ENCODE data around the gene LIN37.

LIN37 gene

DNA sequence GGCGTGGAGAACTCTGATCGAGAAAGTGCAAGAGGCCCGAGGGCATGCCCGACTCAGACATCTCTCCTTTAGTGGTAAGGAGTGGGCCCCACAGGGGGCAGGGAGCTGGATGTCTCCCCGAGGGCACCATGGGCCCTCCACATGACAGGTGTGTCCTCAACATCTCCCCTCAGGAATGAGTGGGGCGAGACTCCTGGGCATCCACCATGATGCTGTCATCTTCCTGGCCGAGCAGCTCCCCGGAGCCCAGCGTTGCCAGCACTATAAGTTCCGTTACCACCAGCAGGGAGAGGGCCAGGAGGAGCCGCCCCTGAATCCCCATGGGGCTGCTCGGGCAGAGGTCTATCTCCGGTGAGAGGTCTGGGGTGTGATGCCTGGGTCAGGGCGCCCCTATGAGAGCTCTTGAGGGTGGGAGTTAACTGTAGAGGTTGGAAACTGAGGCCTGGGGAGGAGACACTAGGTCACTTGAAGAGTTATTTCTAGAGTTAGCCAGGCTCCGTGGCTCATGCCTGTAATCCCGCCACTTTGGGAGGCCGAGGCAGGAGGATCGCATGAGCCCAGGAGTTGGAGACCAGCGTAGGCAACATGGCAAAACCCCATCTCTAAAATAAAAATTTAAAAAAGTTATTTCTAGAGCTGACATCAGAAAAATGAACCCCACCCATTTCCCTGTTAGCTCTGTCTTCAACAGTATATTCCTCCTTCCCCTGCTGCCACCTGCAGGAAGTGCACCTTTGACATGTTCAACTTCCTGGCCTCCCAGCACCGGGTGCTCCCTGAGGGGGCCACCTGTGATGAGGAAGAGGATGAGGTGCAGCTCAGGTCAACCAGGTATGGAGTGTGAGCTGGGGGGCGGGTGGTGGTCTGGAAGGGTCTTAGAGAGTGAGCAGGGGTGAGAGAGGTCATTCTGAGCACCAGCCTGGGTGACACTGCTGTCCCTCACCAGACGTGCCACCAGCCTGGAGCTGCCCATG lies 11.2 kb upstream of the LIN37 start:
- WGBS, result 96% methylated on average over 21 of the region's 22 CpGs
- H2BK15ac ChIP-seq (ENCODE audit: low read depth, poor library complexity, severe bottlenecking), result no peak overlapping the region
- DNase-seq, result no peak

DNA sequence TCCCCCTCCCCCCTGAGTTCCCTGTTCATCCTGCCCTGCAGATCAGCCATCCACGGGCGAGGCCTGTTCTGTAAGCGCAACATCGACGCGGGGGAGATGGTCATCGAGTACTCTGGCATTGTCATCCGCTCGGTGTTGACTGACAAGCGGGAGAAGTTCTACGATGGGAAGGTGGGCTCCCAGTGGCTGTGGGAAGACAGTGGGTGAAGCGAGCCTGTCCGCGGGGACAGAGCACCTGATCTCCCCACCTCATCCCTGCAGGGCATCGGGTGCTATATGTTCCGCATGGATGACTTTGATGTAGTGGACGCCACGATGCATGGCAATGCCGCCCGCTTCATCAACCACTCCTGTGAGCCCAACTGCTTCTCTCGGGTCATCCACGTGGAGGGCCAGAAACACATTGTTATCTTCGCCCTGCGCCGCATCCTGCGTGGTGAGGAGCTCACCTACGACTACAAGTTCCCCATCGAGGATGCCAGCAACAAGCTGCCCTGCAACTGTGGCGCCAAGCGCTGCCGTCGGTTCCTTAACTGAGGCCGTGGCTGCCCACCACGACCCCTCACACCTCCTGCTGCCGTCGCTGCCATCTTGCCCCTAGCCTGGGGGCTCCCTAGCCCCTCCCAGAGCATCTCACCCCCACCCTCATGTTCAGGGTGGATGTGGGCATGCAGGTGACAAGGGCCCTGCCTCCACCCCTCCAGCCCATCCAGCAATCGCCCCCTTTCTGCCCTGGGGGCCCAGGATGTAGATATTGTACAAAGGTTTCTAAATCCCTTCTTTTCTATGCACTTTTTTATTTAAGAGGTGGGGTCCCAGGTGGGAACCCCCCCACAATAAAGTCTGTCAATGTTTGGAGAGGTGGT lies 10.1 kb upstream of the LIN37 start:
- Histone ChIP-seq H3K4me3 (ENCODE audit: insufficient read depth in 1 of 2, low read depth in 1 of 2, low read length in 2 of 2) (no peak overlapping the region), H3K9me3 (ENCODE audit: control insufficient read depth, low read length) (no peaks in the 10 kb centered on the region), H3K27me3 (ENCODE audit: control insufficient read depth in 1 of 2, insufficient read depth in 1 of 2, low read length in 2 of 2) (no peaks in the 10 kb centered on the region), H2BK5ac (ENCODE audit: low read depth, low read length, poor library complexity, severe bottlenecking) (no peak overlapping the region), H3K36me3 (ENCODE audit: control insufficient read depth in 1 of 2, insufficient read depth in 2 of 2, low read depth in 1 of 2, low read length in 2 of 2) (peaks cover 70 to 72% of the 10 kb centered on the region in 2 experiments), H3K27ac (ENCODE audit: low read length, poor library complexity, severe bottlenecking) (no peak overlapping the region), H3K9ac (ENCODE audit: low read length) (no peak overlapping the region), H3K4me1 (ENCODE audit: control insufficient read depth, insufficient read depth, low read depth, low read length) (peaks cover 12% of the 10 kb centered on the region), H2AK5ac (ENCODE audit: low read length, severe bottlenecking) (no peak overlapping the region), H3K23ac (ENCODE audit: low read length in 2 of 2) (no peak overlapping the region), H2AFZ (ENCODE audit: low read depth, low read length) (no peak overlapping the region), H3K14ac (ENCODE audit: low read length in 2 of 2) (no peak overlapping the region), H3K79me1 (replicated peaks; ENCODE audit: low read length, poor library complexity, severe bottlenecking) (peaks cover 28% of the 10 kb centered on the region), H2BK12ac (ENCODE audit: low read length in 2 of 2) (no peak overlapping the region), H4K8ac (ENCODE audit: low read length) (no peak overlapping the region), H2BK15ac (ENCODE audit: low read depth, poor library complexity, severe bottlenecking) (no peak overlapping the region), H3K4ac (ENCODE audit: low read depth in 1 of 2, low read length in 2 of 2) (no peak overlapping the region), H3K4me2 (ENCODE audit: low read length, poor library complexity, severe bottlenecking) (no peak overlapping the region), H2BK120ac (ENCODE audit: low read depth, low read length) (no peak overlapping the region), H4K91ac (ENCODE audit: low read length) (no peak overlapping the region), H3K18ac (ENCODE audit: low read depth in 1 of 2, low read length in 2 of 2) (no peak overlapping the region)
- WGBS, result 96% methylated on average over 36 of the region's 37 CpGs
- no peak for DNase-seq

More for the DNA sequence above, 11.2 kb upstream of the LIN37 start:
- Histone ChIP-seq H3K79me1 (replicated peaks; ENCODE audit: low read length, poor library complexity, severe bottlenecking) (peaks cover 29% of the 10 kb centered on the region), H3K4me2 (ENCODE audit: low read length, poor library complexity, severe bottlenecking) (no peak overlapping the region), H3K23ac (ENCODE audit: low read length in 2 of 2) (no peak overlapping the region), H2BK120ac (ENCODE audit: low read depth, low read length) (no peak overlapping the region), H2BK5ac (ENCODE audit: low read depth, low read length, poor library complexity, severe bottlenecking) (no peak overlapping the region), H2BK12ac (ENCODE audit: low read length in 2 of 2) (no peak overlapping the region), H4K91ac (ENCODE audit: low read length) (no peak overlapping the region), H3K18ac (ENCODE audit: low read depth in 1 of 2, low read length in 2 of 2) (no peak overlapping the region), H2AFZ (ENCODE audit: low read depth, low read length) (no peak overlapping the region), H3K27ac (ENCODE audit: low read length, poor library complexity, severe bottlenecking) (no peak overlapping the region), H3K9ac (ENCODE audit: low read length) (no peak overlapping the region), H3K9me3 (ENCODE audit: control insufficient read depth, low read length) (no peaks in the 10 kb centered on the region), H3K14ac (ENCODE audit: low read length in 2 of 2) (no peak overlapping the region), H3K4me3 (ENCODE audit: insufficient read depth in 1 of 2, low read depth in 1 of 2, low read length in 2 of 2) (no peak overlapping the region), H3K36me3 (ENCODE audit: control insufficient read depth in 1 of 2, insufficient read depth in 2 of 2, low read depth in 1 of 2, low read length in 2 of 2) (peaks cover 63 to 76% of the 10 kb centered on the region in 2 experiments), H3K27me3 (ENCODE audit: control insufficient read depth in 1 of 2, insufficient read depth in 1 of 2, low read length in 2 of 2) (no peaks in the 10 kb centered on the region), H2AK5ac (ENCODE audit: low read length, severe bottlenecking) (no peak overlapping the region), H3K4me1 (ENCODE audit: control insufficient read depth, insufficient read depth, low read depth, low read length) (peaks cover 12% of the 10 kb centered on the region), H3K4ac (ENCODE audit: low read depth in 1 of 2, low read length in 2 of 2) (no peak overlapping the region), H4K8ac (ENCODE audit: low read length) (no peak overlapping the region)

DNA sequence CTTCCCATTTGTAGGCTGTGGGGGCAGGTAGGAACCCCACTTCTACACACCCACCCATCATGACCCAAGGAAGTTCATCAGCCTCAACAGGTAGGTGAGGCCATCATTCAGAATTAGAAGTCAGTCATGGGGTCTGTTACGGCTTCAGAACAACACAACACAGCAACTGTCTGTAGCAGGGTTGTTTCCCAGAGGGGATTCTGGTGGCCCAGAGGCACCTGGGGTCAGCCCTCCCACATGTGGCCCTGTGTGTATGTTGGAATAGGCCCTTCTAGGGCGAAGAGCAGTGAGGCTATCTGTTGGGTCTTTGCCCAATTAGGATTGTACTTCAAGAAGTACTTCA lies 9.5 kb upstream of the LIN37 start:
- Histone ChIP-seq H3K23ac (ENCODE audit: low read length in 2 of 2) (no peak overlapping the region), H3K4me3 (ENCODE audit: insufficient read depth in 1 of 2, low read depth in 1 of 2, low read length in 2 of 2) (no peak overlapping the region), H3K79me1 (replicated peaks; ENCODE audit: low read length, poor library complexity, severe bottlenecking) (peaks cover 27% of the 10 kb centered on the region), H2BK12ac (ENCODE audit: low read length in 2 of 2) (no peak overlapping the region), H3K4me2 (ENCODE audit: low read length, poor library complexity, severe bottlenecking) (no peak overlapping the region), H3K27me3 (ENCODE audit: control insufficient read depth in 1 of 2, insufficient read depth in 1 of 2, low read length in 2 of 2) (no peaks in the 10 kb centered on the region), H2BK120ac (ENCODE audit: low read depth, low read length) (no peak overlapping the region), H2AK5ac (ENCODE audit: low read length, severe bottlenecking) (no peak overlapping the region), H3K14ac (ENCODE audit: low read length in 2 of 2) (no peak overlapping the region), H2AFZ (ENCODE audit: low read depth, low read length) (no peak overlapping the region), H2BK15ac (ENCODE audit: low read depth, poor library complexity, severe bottlenecking) (no peak overlapping the region), H3K9me3 (ENCODE audit: control insufficient read depth, low read length) (no peaks in the 10 kb centered on the region), H3K4ac (ENCODE audit: low read depth in 1 of 2, low read length in 2 of 2) (no peak overlapping the region), H3K27ac (ENCODE audit: low read length, poor library complexity, severe bottlenecking) (no peak overlapping the region), H3K18ac (ENCODE audit: low read depth in 1 of 2, low read length in 2 of 2) (no peak overlapping the region), H3K36me3 (ENCODE audit: control insufficient read depth in 1 of 2, insufficient read depth in 2 of 2, low read depth in 1 of 2, low read length in 2 of 2) (peaks cover 66 to 69% of the 10 kb centered on the region in 2 experiments), H2BK5ac (ENCODE audit: low read depth, low read length, poor library complexity, severe bottlenecking) (no peak overlapping the region), H3K4me1 (ENCODE audit: control insufficient read depth, insufficient read depth, low read depth, low read length) (peaks cover 13% of the 10 kb centered on the region), H3K9ac (ENCODE audit: low read length) (no peak overlapping the region), H4K8ac (ENCODE audit: low read length) (no peak overlapping the region), H4K91ac (ENCODE audit: low read length) (no peak overlapping the region)
- DNase-seq, result no peak
- WGBS, result 97% methylated on average over 2 of the region's 2 CpGs

Measured in mesenchymal stem cell (in vitro differentiated cells and primary cell).